Activated CD8-positive, alpha-beta T cell treated with anti-CD3 and anti-CD28 coated beads for 36 hours (primary cell): ENCODE results near the gene MVD. TPM values are rescaled to one million over a fixed set of nuclear protein-coding genes. Genes with fewer than 3 reads are reported as not detected.
A peak's percentile ranks its signal among the peaks of the same experiment; 100 is the strongest.

Experiments
- ATAC-seq: fragments of 200-7000 bp; cut with Tn5 transposase; one replicate; pipeline ENCODE4 v1.10.0; 2021; ENCODE audit warnings: mild to moderate bottlenecking, moderate library complexity
- CTCF ChIA-PET: fragments of 350-600 bp; sonication (Branson Sonifier 250); formaldehyde crosslinking; loops from one replicate; lab custom pipeline; 2021; ENCODE audit warnings: antibody characterized with exemption; lab: Charles Lee
- POLR2A ChIA-PET: fragments of 350-600 bp; sonication (Branson Sonifier 250); formaldehyde crosslinking; loops from one replicate; lab custom pipeline; 2021; ENCODE audit warnings: antibody characterized with exemption; lab: Charles Lee
- DNase-seq: peaks from one replicate; pipeline ENCODE4 v3.0.0-alpha.2; 2020
- H3K27ac Mint-ChIP-seq: one replicate; pipeline ENCODE4 v1.8.0; 2021; ENCODE audit warnings: mild to moderate bottlenecking, mixed read lengths
- H3K27me3 Mint-ChIP-seq: one replicate; pipeline ENCODE4 v1.8.0; 2021; ENCODE audit warnings: mixed read lengths
- H3K36me3 Mint-ChIP-seq: one replicate; pipeline ENCODE4 v1.8.0; 2021; ENCODE audit warnings: low read depth, mixed read lengths
- H3K4me1 Mint-ChIP-seq: one replicate; pipeline ENCODE4 v1.8.0; 2021; ENCODE audit warnings: low read depth, mixed read lengths
- H3K4me3 Mint-ChIP-seq: one replicate; pipeline ENCODE4 v1.8.0; 2021; ENCODE audit warnings: mild to moderate bottlenecking, moderate library complexity, mixed read lengths
- H3K9me3 Mint-ChIP-seq: one replicate; pipeline ENCODE4 v1.8.0; 2021; ENCODE audit warnings: mixed read lengths
- CTCF ChIP-seq: fragments of 200-600 bp; IDR thresholded peaks from one replicate; pipeline ENCODE4 v1.8.0; 2022; ENCODE audit warnings: antibody characterized with exemption, mild to moderate bottlenecking
- intact Hi-C: fragments of 100-400 bp; cut with micrococcal nuclease; formaldehyde crosslinking; loops from one replicate; pipeline ENCODE4 v1.10.0; 2022
- total RNA-seq, 2 experiments: library from RNA; stranded (reverse); gene quantifications; one replicate each; pipeline ENCODE4 v1.2.3, GENCODE V29; 2021

Gene MVD
- total RNA-seq, 2 experiments from 2014 or later = 83.1 to 89.9 TPM

GRCh38 chr16:88616736-88617135 lies 46.2 kb downstream of the MVD start:
- intact Hi-C loops = no loop called here
- Mint-ChIP-seq H3K9me3 (no peaks in the 10 kb centered on the region), H3K27me3 (no peaks in the 10 kb centered on the region), H3K4me1 (peaks cover 21% of the 10 kb centered on the region), H3K27ac (no peak overlapping the region), H3K4me3 (no peak overlapping the region), H3K36me3 (peaks cover 15% of the 10 kb centered on the region)
- DNase-seq (no peak), ATAC-seq (no peak)
- TF ChIP-seq CTCF = no peak
- POLR2A ChIA-PET = interaction anchor here (0.6 to 1.2 kb wide), 2 partner anchors 9 to 30 kb away, joined by 3 read pairs; no protein-coding TSS in a partner anchor
- CTCF ChIA-PET = interaction anchor here (1.1 kb wide), 1 partner anchor 13 kb away, joined by 3 read pairs; no protein-coding TSS in a partner anchor

GRCh38 chr16:88616320-88616719 lies 46.6 kb downstream of the MVD start:
- Mint-ChIP-seq H3K27me3 (no peaks in the 10 kb centered on the region), H3K36me3 (peaks cover 15% of the 10 kb centered on the region), H3K9me3 (no peaks in the 10 kb centered on the region), H3K4me1 (peaks cover 21% of the 10 kb centered on the region), H3K4me3 (no peak overlapping the region), H3K27ac (no peak overlapping the region)
- TF ChIP-seq CTCF = no peak
- CTCF ChIA-PET = no interaction called here
- intact Hi-C loops = no loop called here
- ATAC-seq (no peak), DNase-seq (no peak)
- POLR2A ChIA-PET = interaction anchor here (1.2 kb wide), 1 partner anchor 30 kb away, joined by 3 read pairs; no protein-coding TSS in a partner anchor

- intact Hi-C loops = no loop called here
- H3K27me3 Mint-ChIP-seq = no peaks in the 10 kb centered on the region
- no peak for TF ChIP-seq CTCF
- POLR2A ChIA-PET = interaction anchor here (1.2 kb wide), 1 partner anchor 25 kb away, joined by 3 read pairs; no protein-coding TSS in a partner anchor
- H3K9me3 Mint-ChIP-seq = no peaks in the 10 kb centered on the region
- ATAC-seq (no peak), DNase-seq (no peak)
- CTCF ChIA-PET = no interaction called here
- peaks cover 12% of the 10 kb centered on the region for H3K4me1 Mint-ChIP-seq
- H3K4me3 Mint-ChIP-seq = no peak overlapping the region
- H3K36me3 Mint-ChIP-seq = peaks cover 16% of the 10 kb centered on the region
- peak overlapping the region; percentile 26 for H3K27ac Mint-ChIP-seq
These were observed 47.9 kb downstream of the MVD start for GRCh38 chr16:88614818-88615580.

- TF ChIP-seq CTCF = no peak
- DNase-seq = no peak
- Mint-ChIP-seq H3K4me1 (peaks cover 4% of the 10 kb centered on the region), H3K4me3 (no peak overlapping the region), H3K27me3 (no peaks in the 10 kb centered on the region), H3K9me3 (no peaks in the 10 kb centered on the region), H3K27ac (no peak overlapping the region), H3K36me3 (peaks cover 13% of the 10 kb centered on the region)
- no peak for ATAC-seq
- ChIA-PET CTCF (no interaction called here), POLR2A (interaction anchor here (1.2 kb wide), 1 partner anchor 24 kb away, joined by 3 read pairs; no protein-coding TSS in a partner anchor)
- intact Hi-C loops = no loop called here
These were observed 48.7 kb downstream of the MVD start for GRCh38 chr16:88613911-88614817.
